Smooth muscle cell of the brain vasculature (primary cell): ENCODE measurements around the gene PRKN.

Experiments used
- DNase-seq: peaks from one replicate; pipeline ENCODE4 v3.0.0-alpha.2; 2012; ENCODE audit warnings: low read depth, low spot score

PRKN gene

GRCh38 chr6:161813156-161813555, 914.4 kb downstream of the PRKN start:
- no peak for DNase-seq

- DNase-seq, result no peak
These were observed 917.6 kb downstream of the PRKN start for GRCh38 chr6:161809971-161810370.

- DNase-seq, result no peak
These were observed 922.7 kb downstream of the PRKN start for GRCh38 chr6:161804838-161805237.

- no peak for DNase-seq
These were observed 924.4 kb downstream of the PRKN start for GRCh38 chr6:161803131-161803530.

GRCh38 chr6:161802231-161802630, 925.3 kb downstream of the PRKN start:
- DNase-seq, result no peak

GRCh38 chr6:161798844-161799394, 928.6 kb downstream of the PRKN start:
- no peak for DNase-seq

- no peak for DNase-seq
These were observed 930.9 kb downstream of the PRKN start for GRCh38 chr6:161796681-161797080.

- DNase-seq, result no peak
These were observed 934.6 kb downstream of the PRKN start for GRCh38 chr6:161792851-161793493.

GRCh38 chr6:161788531-161788930, 939.0 kb downstream of the PRKN start:
- no peak for DNase-seq

- DNase-seq, result no peak
These were observed 955.4 kb downstream of the PRKN start for GRCh38 chr6:161772176-161772575.

GRCh38 chr6:161761966-161762365, 965.6 kb downstream of the PRKN start:
- no peak for DNase-seq

- DNase-seq, result no peak
These were observed 972.5 kb downstream of the PRKN start for GRCh38 chr6:161755080-161755479.

GRCh38 chr6:161750686-161751085, 976.9 kb downstream of the PRKN start:
- no peak for DNase-seq

- no peak for DNase-seq
These were observed 978.0 kb downstream of the PRKN start for GRCh38 chr6:161749576-161749975.

GRCh38 chr6:161748535-161749416, 978.8 kb downstream of the PRKN start:
- no peak for DNase-seq

- DNase-seq, result no peak
These were observed 980.1 kb downstream of the PRKN start for GRCh38 chr6:161747506-161747905.

GRCh38 chr6:161745594-161746141, 981.9 kb downstream of the PRKN start:
- no peak for DNase-seq

GRCh38 chr6:161745128-161745527, 982.4 kb downstream of the PRKN start:
- no peak for DNase-seq

GRCh38 chr6:161744211-161745067, 983.1 kb downstream of the PRKN start:
- peak; percentile 75 for DNase-seq

GRCh38 chr6:161743509-161744178, 983.9 kb downstream of the PRKN start:
- DNase-seq, result no peak

- no peak for DNase-seq
These were observed 987.1 kb downstream of the PRKN start for GRCh38 chr6:161740486-161740885.
